Measurements from ENCODE around the gene PRCP. TPM values are rescaled to one million over a fixed set of nuclear protein-coding genes. Genes with fewer than 3 reads are reported as not detected.

Gene PRCP
- total and polyA plus RNA-seq, 2 experiments from 2014 or later = 33.3 to 52.8 TPM

DNA sequence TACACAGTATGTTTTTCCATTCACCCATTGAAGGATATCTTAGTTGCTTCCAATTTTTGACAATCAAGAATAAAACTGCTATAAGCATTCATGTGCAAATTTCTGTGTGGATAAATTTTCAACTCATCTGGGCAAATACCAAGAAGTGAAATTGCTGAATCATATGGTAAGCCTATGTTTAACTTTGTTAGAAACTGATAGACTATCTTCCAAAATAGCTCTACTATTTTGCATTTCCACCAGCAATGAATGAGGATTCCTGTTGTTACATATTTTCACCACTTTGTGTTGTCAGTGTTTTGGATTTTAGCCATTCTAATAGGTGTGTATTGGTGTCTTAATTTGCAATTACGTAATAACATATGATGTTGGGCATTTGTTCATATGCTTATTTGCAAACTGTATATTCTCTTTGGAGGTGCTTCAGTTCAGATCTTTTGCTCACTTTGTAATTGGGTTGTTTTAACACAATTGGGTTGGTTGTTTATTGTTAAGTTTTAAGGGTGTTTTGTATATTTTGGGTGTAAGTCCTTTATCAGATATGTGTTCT, 117.3 kb downstream of the PRCP start (continued):
- TF ChIP-seq, protein P1, sequence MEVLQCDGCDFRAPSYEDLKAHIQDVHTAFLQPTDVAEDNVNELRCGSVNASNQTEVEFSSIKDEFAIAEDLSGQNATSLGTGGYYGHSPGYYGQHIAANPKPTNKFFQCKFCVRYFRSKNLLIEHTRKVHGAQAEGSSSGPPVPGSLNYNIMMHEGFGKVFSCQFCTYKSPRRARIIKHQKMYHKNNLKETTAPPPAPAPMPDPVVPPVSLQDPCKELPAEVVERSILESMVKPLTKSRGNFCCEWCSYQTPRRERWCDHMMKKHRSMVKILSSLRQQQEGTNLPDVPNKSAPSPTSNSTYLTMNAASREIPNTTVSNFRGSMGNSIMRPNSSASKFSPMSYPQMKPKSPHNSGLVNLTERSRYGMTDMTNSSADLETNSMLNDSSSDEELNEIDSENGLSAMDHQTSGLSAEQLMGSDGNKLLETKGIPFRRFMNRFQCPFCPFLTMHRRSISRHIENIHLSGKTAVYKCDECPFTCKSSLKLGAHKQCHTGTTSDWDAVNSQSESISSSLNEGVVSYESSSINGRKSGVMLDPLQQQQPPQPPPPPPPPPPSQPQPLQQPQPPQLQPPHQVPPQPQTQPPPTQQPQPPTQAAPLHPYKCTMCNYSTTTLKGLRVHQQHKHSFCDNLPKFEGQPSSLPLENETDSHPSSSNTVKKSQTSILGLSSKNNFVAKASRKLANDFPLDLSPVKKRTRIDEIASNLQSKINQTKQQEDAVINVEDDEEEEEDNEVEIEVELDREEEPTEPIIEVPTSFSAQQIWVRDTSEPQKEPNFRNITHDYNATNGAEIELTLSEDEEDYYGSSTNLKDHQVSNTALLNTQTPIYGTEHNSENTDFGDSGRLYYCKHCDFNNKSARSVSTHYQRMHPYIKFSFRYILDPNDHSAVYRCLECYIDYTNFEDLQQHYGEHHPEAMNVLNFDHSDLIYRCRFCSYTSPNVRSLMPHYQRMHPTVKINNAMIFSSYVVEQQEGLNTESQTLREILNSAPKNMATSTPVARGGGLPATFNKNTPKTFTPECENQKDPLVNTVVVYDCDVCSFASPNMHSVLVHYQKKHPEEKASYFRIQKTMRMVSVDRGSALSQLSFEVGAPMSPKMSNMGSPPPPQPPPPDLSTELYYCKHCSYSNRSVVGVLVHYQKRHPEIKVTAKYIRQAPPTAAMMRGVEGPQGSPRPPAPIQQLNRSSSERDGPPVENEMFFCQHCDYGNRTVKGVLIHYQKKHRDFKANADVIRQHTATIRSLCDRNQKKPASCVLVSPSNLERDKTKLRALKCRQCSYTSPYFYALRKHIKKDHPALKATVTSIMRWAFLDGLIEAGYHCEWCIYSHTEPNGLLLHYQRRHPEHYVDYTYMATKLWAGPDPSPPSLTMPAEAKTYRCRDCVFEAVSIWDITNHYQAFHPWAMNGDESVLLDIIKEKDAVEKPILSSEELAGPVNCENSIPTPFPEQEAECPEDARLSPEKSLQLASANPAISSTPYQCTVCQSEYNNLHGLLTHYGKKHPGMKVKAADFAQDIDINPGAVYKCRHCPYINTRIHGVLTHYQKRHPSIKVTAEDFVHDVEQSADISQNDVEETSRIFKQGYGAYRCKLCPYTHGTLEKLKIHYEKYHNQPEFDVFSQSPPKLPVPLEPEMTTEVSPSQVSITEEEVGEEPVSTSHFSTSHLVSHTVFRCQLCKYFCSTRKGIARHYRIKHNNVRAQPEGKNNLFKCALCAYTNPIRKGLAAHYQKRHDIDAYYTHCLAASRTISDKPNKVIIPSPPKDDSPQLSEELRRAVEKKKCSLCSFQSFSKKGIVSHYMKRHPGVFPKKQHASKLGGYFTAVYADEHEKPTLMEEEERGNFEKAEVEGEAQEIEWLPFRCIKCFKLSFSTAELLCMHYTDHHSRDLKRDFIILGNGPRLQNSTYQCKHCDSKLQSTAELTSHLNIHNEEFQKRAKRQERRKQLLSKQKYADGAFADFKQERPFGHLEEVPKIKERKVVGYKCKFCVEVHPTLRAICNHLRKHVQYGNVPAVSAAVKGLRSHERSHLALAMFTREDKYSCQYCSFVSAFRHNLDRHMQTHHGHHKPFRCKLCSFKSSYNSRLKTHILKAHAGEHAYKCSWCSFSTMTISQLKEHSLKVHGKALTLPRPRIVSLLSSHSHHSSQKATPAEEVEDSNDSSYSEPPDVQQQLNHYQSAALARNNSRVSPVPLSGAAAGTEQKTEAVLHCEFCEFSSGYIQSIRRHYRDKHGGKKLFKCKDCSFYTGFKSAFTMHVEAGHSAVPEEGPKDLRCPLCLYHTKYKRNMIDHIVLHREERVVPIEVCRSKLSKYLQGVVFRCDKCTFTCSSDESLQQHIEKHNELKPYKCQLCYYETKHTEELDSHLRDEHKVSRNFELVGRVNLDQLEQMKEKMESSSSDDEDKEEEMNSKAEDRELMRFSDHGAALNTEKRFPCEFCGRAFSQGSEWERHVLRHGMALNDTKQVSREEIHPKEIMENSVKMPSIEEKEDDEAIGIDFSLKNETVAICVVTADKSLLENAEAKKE (CRISPR knock-in tag; IDR thresholded peaks at IDR 0.05) = no peak
- TF ChIP-seq ZNF114 (CRISPR knock-in tag; IDR thresholded peaks at IDR 0.05) = no peak
- TF ChIP-seq EZH2phosphoT487 (IDR thresholded peaks at IDR 0.05; ENCODE audit: unreplicated experiment) = no peak
- TF ChIP-seq JUNB (IDR thresholded peaks at IDR 0.05; ENCODE audit: unreplicated experiment) = no peak
- no peak for TF ChIP-seq POLR2AphosphoS5 (IDR thresholded peaks at IDR 0.05; ENCODE audit: low read depth)
- no peak for TF ChIP-seq STAT1 (IDR thresholded peaks at IDR 0.05; ENCODE audit: unreplicated experiment)
- TF ChIP-seq NANOG (IDR thresholded peaks at IDR 0.05; ENCODE audit: borderline replicate concordance) = no peak

DNA sequence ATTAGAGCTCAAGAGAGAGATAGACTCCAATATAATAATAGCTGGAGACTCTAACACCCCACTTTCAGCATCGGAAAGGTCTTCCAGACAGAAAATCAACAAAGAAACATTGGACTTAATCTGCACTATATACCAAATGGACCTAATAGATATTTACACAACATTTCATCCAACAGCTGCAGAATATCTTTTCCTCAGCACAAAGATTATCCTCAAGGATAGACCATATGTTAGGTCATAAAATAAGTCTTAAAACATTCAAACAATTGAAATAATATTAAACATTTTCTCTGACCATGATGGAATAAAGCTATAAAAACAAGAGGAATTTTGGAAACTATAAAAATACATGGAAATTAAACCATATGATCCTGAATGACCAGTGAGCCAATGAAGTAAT, 121.5 kb downstream of the PRCP start:
- H3K27ac ChIP-seq (ENCODE audit: low read depth) = no peak overlapping the region
- H3K4me2 ChIP-seq = no peak overlapping the region
- no peak overlapping the region for H2AFZ ChIP-seq
- H3K79me2 ChIP-seq (replicated peaks; ENCODE audit: insufficient read depth) = no peaks in the 10 kb centered on the region
- H3K27ac Mint-ChIP-seq = no peak overlapping the region
- H3K4me1 ChIP-seq (ENCODE audit: insufficient read depth) = no peaks in the 10 kb centered on the region
- H4K20me1 ChIP-seq (replicated peaks; ENCODE audit: insufficient read depth) = no peaks in the 10 kb centered on the region
- H3K9me2 ChIP-seq (ENCODE audit: insufficient read depth) = no peaks in the 10 kb centered on the region
- H3K9me3 Mint-ChIP-seq = no peaks in the 10 kb centered on the region; the same call in 2 of the 3 replicates
- no peaks in the 10 kb centered on the region for H3K4me1 Mint-ChIP-seq
- no peaks in the 10 kb centered on the region for H3K27me3 Mint-ChIP-seq (ENCODE audit: insufficient read depth, low read depth, poor library complexity)
- H3K4me3 ChIP-seq = no peak overlapping the region
- H3K36me3 Mint-ChIP-seq (ENCODE audit: low read depth) = no peaks in the 10 kb centered on the region
- H3K4me3 Mint-ChIP-seq = no peak overlapping the region
- H3F3A ChIP-seq (replicated peaks; ENCODE audit: low read depth) = no peaks in the 10 kb centered on the region
- no peaks in the 10 kb centered on the region for H3K27me3 ChIP-seq (ENCODE audit: insufficient read depth)
- DNase-seq (ENCODE audit: low spot score) = no peak
- H3K36me3 ChIP-seq (ENCODE audit: insufficient read depth) = no peaks in the 10 kb centered on the region
- no peak for ATAC-seq
- TF ChIP-seq, protein P2, sequence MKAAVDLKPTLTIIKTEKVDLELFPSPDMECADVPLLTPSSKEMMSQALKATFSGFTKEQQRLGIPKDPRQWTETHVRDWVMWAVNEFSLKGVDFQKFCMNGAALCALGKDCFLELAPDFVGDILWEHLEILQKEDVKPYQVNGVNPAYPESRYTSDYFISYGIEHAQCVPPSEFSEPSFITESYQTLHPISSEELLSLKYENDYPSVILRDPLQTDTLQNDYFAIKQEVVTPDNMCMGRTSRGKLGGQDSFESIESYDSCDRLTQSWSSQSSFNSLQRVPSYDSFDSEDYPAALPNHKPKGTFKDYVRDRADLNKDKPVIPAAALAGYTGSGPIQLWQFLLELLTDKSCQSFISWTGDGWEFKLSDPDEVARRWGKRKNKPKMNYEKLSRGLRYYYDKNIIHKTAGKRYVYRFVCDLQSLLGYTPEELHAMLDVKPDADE (IDR thresholded peaks at IDR 0.05) = no peak
- TF ChIP-seq CREB1 (CRISPR knock-in tag; IDR thresholded peaks at IDR 0.05; ENCODE audit: low read depth) = no peak
- TF ChIP-seq, protein P1 (CRISPR knock-in tag; IDR thresholded peaks at IDR 0.05) = no peak
